ENCODE data around the gene SLC38A4.

GRCh38 chr12:46754550-46754949 is 71.2 kb downstream of the SLC38A4 start:
- TF ChIP-seq CTCF (conservative IDR thresholded peaks at IDR 0.05 in 1 of 2, IDR thresholded peaks at IDR 0.05 in 1 of 2; ENCODE audit: extremely low read depth in 1 of 2, insufficient read depth in 1 of 2, low read depth in 1 of 2, low read length in 2 of 2) (no peak), EZH2 (IDR thresholded peaks at IDR 0.05; ENCODE audit: borderline replicate concordance, low read length) (no peak)

Measured in mammary epithelial cell (primary cell).